Right kidney (tissue), 1 donor: ENCODE data around the gene MBP.
A peak's percentile ranks its signal among the peaks of the same experiment; 100 is the strongest.

ENCODE experiments used
- DNase-seq: peaks from one replicate; pipeline ENCODE4 v3.0.0-alpha.2; 2016

MBP gene

GRCh38 chr18:77100751-77101355, 31.7 kb downstream of the MBP start:
- no peak for DNase-seq

DNA sequence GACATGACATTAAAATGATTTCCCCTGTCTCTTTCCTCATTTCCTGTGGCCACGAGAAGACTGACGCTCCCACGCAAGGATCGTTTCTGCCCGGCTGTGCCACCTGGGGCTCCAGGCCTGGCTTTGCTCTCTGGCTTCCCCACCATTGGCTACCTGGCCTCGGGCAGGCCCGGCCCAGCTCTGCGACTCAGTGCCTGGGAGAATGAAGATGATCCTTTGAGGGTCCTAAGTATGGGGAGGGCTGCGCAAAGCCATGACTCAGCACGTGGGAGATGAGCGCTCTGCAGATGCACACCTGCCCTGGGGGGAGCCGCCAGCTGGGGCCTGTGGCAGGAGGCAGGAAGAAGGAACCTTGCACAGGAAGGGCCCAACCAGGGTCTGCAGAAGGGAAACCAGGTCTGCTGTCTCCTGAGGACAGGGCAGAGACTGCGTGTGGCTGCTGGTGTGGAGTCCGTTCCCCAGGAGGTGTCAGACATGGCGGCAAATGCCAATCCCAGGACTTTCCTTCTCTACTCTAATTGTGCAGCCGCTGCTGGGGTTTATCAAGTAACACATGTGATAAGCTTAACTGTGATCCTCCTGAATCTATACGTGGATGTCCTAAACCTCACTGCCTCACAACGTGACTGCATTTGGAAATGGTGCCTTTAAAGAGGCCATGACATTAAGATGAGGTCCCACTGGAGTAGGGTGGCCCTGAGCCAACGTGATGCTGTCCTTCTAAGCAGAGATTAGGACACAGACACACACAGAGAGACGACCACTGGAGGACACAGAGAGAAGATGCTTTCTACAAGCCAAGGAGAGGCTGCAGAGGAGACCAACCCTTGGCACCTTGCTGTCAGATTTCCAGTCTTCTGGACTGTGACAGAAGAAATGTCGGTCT, 32.9 kb downstream of the MBP start:
- DNase-seq, result no peak

GRCh38 chr18:77098538-77099174, 33.9 kb downstream of the MBP start:
- no peak for DNase-seq

- no peak for DNase-seq
Measured at GRCh38 chr18:77098029-77098428, 34.6 kb downstream of the MBP start.

- DNase-seq, result no peak
Measured at GRCh38 chr18:77096936-77097886, 35.4 kb downstream of the MBP start.

DNA sequence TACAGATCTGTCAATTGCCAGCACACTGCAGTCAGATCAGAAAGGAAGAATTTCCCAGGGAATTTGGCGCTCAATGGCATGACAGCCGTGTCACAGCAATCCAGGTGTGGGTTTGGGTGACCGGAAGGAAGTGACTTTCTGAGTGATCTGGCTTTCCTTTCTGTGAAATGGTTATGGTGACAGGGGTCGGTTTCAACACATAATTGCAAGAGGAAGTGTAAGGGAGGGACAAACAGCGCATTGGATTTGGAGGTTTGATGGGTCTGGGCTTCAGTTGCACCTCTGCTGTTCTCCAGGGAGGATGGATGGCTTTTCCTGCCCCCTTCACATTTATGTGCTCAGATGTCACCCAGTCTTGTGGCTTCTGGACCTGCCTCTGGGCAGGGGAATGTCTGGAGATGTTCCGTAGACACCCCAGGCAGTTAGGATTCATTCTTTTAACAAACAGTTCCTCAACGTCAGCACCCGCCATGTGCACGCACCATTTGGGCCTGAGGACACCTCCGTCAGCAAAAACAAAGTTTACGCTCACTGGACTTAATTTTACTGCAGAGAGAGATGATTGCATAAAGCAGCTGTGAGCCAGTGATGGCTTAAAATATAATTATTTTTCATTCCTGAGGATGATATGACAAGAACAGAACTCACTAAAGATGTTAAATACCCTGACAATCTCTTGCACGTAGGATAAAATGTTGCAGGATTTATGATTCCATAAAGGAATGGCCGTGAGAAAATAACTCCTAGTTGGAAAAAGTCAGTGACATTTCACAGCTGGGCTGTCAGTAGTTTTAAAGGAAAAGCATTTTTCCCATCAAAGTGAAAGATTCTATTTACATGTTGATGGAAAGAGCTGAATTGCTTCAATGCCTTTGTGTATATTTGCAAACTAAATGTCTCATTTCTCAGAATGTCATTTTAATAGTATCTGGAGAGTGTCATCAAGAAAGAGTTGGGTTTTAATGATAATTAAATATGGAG, 36.9 kb downstream of the MBP start:
- DNase-seq, result no peak

DNA sequence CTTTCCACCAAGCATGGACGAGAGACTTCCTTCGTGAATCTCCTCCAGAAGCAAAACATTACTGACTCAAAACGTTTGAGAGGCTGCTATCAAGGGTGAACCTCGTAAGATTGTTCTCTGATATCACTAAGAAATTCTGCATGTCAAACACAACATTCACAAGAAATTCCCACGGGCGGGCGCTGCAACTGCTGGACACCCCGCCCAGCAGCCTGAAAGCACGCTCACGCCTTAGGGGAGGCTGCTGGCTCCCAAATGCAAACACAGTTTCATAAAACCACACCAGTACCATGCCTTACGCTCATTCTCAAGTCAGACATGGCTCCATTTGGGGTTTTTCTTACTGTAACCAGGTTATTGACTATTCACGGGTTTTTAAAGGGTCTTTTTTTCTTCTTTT, 39.0 kb downstream of the MBP start:
- DNase-seq, result peak; percentile 3

- DNase-seq, result peak; percentile 10
Measured at GRCh38 chr18:77093067-77093430, 39.5 kb downstream of the MBP start.

GRCh38 chr18:77092104-77093066, 40.2 kb downstream of the MBP start:
- DNase-seq, result peak; percentile 17

- no peak for DNase-seq
Measured at GRCh38 chr18:77091366-77091765, 41.2 kb downstream of the MBP start.

DNA sequence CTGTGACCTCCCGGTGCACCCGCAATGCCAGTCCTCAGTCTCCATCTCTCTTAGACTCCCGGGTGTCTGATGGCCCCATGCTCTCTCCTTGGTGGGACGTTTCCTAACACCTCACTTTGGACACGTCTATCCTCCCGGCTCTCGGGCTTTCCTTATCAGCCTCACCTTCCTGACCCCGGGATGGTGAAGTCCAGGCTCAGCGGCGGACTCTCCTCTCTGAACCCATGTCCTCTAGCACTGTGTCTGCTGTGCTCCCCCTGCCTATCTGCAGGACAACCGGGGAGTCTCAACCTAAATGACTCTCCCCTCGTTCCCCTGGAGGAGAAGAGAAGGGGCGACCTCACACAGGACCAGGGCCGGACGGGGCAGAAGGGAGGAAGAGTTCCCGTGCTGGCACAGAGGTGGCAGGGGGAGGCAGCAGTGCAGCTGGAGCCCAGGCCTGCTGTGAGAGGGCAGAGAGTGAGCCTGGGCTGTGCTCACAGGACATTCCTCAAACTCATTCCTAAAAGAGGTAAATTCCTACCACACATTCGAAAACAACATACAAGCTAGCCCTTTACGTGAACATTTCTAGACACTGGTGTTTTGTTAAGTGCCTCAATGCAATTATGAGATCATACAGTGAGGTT, 41.9 kb downstream of the MBP start:
- peak; percentile 7 for DNase-seq

GRCh38 chr18:77089723-77090285, 42.8 kb downstream of the MBP start:
- DNase-seq, result no peak

DNA sequence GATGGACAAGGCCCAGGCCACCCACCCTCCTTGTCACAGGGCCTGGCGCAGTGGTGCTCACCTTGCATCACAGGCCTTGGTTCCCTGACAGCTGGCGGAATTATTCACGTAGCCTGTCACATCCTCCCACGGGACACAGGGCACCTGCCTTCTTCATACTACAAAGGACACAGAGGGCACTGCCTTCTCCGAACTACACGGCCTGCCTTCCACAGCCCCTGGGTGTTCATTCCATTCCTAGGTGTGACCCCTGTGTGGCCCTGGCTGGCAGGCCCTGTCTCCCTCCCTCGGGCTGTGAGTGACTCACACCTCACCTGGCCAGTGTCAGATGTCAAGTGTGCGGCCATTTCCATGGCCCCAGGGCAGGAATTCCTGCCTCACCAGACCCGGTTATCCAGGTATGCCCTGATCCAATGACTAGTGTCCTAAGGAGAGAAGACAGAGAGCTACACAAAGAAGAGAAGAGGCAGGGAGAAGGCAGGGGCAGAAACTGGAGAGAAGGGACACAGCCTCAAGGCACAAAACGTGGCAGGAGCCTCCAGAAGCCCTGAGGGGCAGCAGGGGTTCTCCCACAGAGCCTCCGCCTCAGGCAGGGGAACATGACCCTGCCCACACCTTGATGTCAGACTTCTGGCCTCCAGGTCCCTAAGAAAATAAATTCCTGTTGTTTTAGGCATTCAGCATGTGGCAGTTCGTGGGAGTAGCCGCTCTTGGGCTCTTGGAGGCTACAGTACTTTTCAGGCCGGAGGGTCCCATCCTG, 43.4 kb downstream of the MBP start:
- DNase-seq, result no peak

GRCh38 chr18:77087393-77088141, 45.0 kb downstream of the MBP start:
- peak; percentile 70 for DNase-seq

DNA sequence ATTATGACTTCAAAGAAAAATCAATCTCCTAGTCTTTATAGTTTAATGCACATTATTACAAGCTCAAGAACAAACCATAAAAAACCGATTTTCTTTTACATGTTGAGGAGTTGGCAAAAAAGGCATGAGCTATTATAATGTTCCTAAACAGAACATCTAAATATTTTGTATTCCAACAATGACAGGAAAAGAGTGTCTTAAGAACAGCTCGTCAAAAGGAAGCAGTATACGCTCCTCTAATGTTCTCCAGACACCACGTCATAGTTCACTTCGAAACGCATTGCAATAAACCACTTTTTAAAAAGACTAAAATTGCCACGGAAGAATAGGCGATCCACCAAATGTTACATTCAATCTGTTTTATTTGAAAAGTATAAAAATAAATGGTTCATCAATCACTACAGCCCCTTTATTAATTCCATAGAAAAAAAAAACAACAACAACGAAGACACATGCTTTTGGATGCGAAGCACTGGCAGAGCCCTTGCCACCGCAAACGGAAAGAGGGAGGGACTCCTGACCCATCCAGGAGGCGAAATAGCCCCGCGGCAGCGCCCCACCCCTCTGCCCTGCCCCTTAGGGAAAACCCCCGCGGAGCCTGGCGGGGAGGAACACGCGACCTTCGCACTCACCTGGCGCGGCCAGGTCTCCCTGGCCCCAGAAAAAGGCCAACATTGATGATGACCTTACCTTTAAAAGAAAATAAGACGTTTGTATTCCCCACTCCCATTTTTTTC, 45.8 kb downstream of the MBP start:
- DNase-seq, result no peak

- DNase-seq, result no peak
Measured at GRCh38 chr18:77086034-77086433, 46.5 kb downstream of the MBP start.

DNA sequence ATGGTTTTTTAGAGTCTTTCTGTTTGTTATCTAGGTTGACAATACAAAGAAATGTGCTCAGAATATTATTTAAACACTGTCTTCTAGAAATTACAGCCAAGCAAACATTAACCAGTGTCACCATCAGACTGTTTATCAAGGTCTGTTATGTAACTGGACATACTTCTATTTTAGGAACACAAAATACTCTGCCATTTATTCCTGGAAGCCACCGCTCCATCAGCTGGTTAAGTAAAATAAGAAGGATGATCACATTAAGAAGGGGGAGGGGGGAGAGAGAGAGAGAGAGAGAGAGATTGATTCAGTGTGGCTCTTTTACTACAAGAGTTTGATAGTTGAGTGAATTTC, 47.9 kb downstream of the MBP start:
- DNase-seq, result no peak
